K562 (cell line): ENCODE measurements around the gene GNRHR. TPM values are rescaled to one million over a fixed set of nuclear protein-coding genes. Genes with fewer than 3 reads are reported as not detected.

Source experiments
- ATAC-seq: fragments of 200-7000 bp; cut with Tn5 transposase; 3 replicates; pipeline ENCODE4 v1.9.1; 2020; ENCODE audit warnings: moderate library complexity
- BruUV-seq: library from RNA; stranded (reverse); fragments of 400-500 nt; replicated peaks from 2 replicates; lab custom pipeline; 2021; lab: Mats Ljungman, UMichigan
- CTCF ChIA-PET: fragments of 300-600 bp; formaldehyde crosslinking; extraction: SDS; loops from one replicate; lab custom pipeline; 2021; ENCODE audit warnings: low intra/inter-chr PET ratio; lab: Yijun Ruan, JAX
- POLR2A ChIA-PET: fragments of 300-600, 350-650 bp; sonication (Branson Sonifier 250); formaldehyde crosslinking; extraction: SDS; loops from one replicate; lab custom pipeline; 2021; ENCODE audit warnings: antibody characterized with exemption, inconsistent platforms; lab: Yijun Ruan, JAX
- DNase-seq, 4 experiments: peaks; one replicate each; pipeline versions ENCODE4 v3.0.0 to v3.0.0-alpha.2; 2011 to 2018; ENCODE audit warnings: low spot score in 3 of 4, mixed read lengths in 3 of 4; ENCODE audit errors: extremely low read depth in 1 of 4
- FAIRE-seq: peaks from 2 replicates; lab custom pipeline; 2011; peaks lifted over from hg19 to GRCh38; lab: Jason Lieb, UNC
- H2AFZ ChIP-seq: 2 replicates; pipeline ENCODE4 v1.6.0; 2011; ENCODE audit warnings: low read depth, low read length, control low read depth, inconsistent platforms
- H3K27ac ChIP-seq: fragments of 200-600 bp; 3 replicates; pipeline ENCODE4 v1.8.0; 2011; ENCODE audit warnings: low read depth, mild to moderate bottlenecking, control low read depth, inconsistent platforms, low read length, moderate library complexity, mixed read lengths; ENCODE audit errors: extremely low read depth
- H3K27me3 ChIP-seq, 2 experiments: fragments of 300-600 bp in 1 of 2; 2 replicates in 1 of 2; 3 replicates in 1 of 2; pipeline versions ENCODE4 v1.6.0 to v1.8.0; 2011; ENCODE audit warnings: inconsistent platforms in 2 of 2, low read length in 2 of 2, mild to moderate bottlenecking in 1 of 2, mixed read lengths in 1 of 2, moderate library complexity in 1 of 2; ENCODE audit not compliant: control insufficient read depth in 2 of 2, insufficient read depth in 2 of 2
- H3K36me3 ChIP-seq: fragments of 300-600 bp; 3 replicates; pipeline ENCODE4 v1.8.0; 2011; ENCODE audit warnings: mild to moderate bottlenecking, low read length, inconsistent platforms; ENCODE audit not compliant: control insufficient read depth, insufficient read depth
- H3K4me1 ChIP-seq, 2 experiments: fragments of 200-600 bp in 1 of 2; replicated peaks in 1 of 2; 2 replicates in 1 of 2; 3 replicates in 1 of 2; pipeline versions ENCODE4 v1.5.1 to v1.8.0; 2011; ENCODE audit warnings: inconsistent platforms in 2 of 2, low read length in 2 of 2, mild to moderate bottlenecking in 1 of 2, mixed read lengths in 1 of 2, moderate library complexity in 1 of 2; ENCODE audit not compliant: control insufficient read depth in 2 of 2, insufficient read depth in 2 of 2
- H3K4me2 ChIP-seq: 2 replicates; pipeline ENCODE4 v1.6.1; 2011; ENCODE audit warnings: low read length, control low read depth, inconsistent platforms, mixed read lengths; ENCODE audit not compliant: insufficient read depth
- H3K4me3 ChIP-seq: fragments of 200-600 bp; sonication (generic), shearing (Covaris generic); 2 replicates; pipeline ENCODE4 v1.5.1; 2016; ENCODE audit warnings: control low read depth, inconsistent platforms
- H3K79me2 ChIP-seq: fragments of 200-600 bp; 3 replicates; pipeline ENCODE4 v1.8.0; 2011; ENCODE audit warnings: low read length, inconsistent platforms; ENCODE audit not compliant: control insufficient read depth, insufficient read depth
- H3K9ac ChIP-seq, 2 experiments: 2 replicates each; pipeline versions ENCODE4 v1.6.0 to v1.6.1; 2011; ENCODE audit warnings: low read depth in 2 of 2, low read length in 2 of 2, control low read depth in 1 of 2, inconsistent platforms in 1 of 2, mild to moderate bottlenecking in 1 of 2, mixed read lengths in 1 of 2; ENCODE audit not compliant: insufficient read depth in 1 of 2
- H3K9me1 ChIP-seq: one replicate; pipeline ENCODE4 v1.6.0; 2011; ENCODE audit warnings: inconsistent platforms, mild to moderate bottlenecking, low read length, moderate library complexity; ENCODE audit not compliant: control insufficient read depth, insufficient read depth
- H3K9me3 ChIP-seq: replicated peaks from 2 replicates; pipeline ENCODE4 v1.5.1; 2011; ENCODE audit warnings: low read depth, low read length, inconsistent platforms; ENCODE audit not compliant: control insufficient read depth, insufficient read depth
- H4K20me1 ChIP-seq: replicated peaks from 2 replicates; pipeline ENCODE4 v1.6.1; 2011; ENCODE audit warnings: low read length, inconsistent platforms, mixed read lengths; ENCODE audit not compliant: control insufficient read depth, insufficient read depth
- ARHGAP35 ChIP-seq: fragments of 450-650 bp; IDR thresholded peaks from 2 replicates; pipeline ENCODE4 v1.6.1; 2018; ENCODE audit not compliant: partially characterized antibody
- BRD4 ChIP-seq: fragments of 200-600 bp; sonication (generic); IDR thresholded peaks from 2 replicates; pipeline ENCODE4 v1.6.1; 2017; ENCODE audit warnings: inconsistent platforms
- CAMTA2 ChIP-seq: fragments of 250-450 bp; sonication (Bioruptor Pico); conservative IDR thresholded peaks from 2 replicates; pipeline ENCODE4 v1.5.1; 2022
- CBFA2T2 ChIP-seq: fragments of 450-650 bp; conservative IDR thresholded peaks from 2 replicates; pipeline ENCODE4 v1.6.1; 2017; ENCODE audit warnings: mild to moderate bottlenecking
- DMBX1 ChIP-seq: fragments of 250-450 bp; sonication (Bioruptor Pico); IDR thresholded peaks from 2 replicates; pipeline ENCODE4 v1.8.0; 2022; ENCODE audit warnings: inconsistent platforms, mild to moderate bottlenecking, moderate library complexity, borderline replicate concordance
- FOXP1 ChIP-seq: sonication (generic); formaldehyde crosslinking; IDR thresholded peaks from 2 replicates; pipeline ENCODE4 v1.8.0; 2022; ENCODE audit warnings: mild to moderate bottlenecking, missing genetic modification reagents
- GABPB2 ChIP-seq: fragments of 250-450 bp; sonication (Bioruptor Pico); conservative IDR thresholded peaks from 2 replicates; pipeline ENCODE4 v1.5.1; 2021; ENCODE audit warnings: mild to moderate bottlenecking
- HNRNPL ChIP-seq: fragments of 200-400 bp; formaldehyde crosslinking; IDR thresholded peaks from 2 replicates; pipeline ENCODE4 v1.6.1; 2017; ENCODE audit warnings: low read depth, mild to moderate bottlenecking, low read length
- KAT7 ChIP-seq: sonication (generic); formaldehyde crosslinking; IDR thresholded peaks from 2 replicates; pipeline ENCODE4 v1.8.0; 2022; ENCODE audit warnings: missing genetic modification reagents, mild to moderate bottlenecking, borderline replicate concordance
- NFIC ChIP-seq: fragments of 450-650 bp; IDR thresholded peaks from 2 replicates; pipeline ENCODE4 v1.6.1; 2017; ENCODE audit warnings: mild to moderate bottlenecking, inconsistent platforms
- NFXL1 ChIP-seq: fragments of 450-650 bp; formaldehyde crosslinking; IDR thresholded peaks from 2 replicates; pipeline ENCODE4 v1.4.0; 2021; ENCODE audit warnings: mild to moderate bottlenecking
- PHTF2 ChIP-seq: fragments of 250-450 bp; sonication (Bioruptor Pico); IDR thresholded peaks from 2 replicates; pipeline ENCODE4 v1.5.0; 2021; ENCODE audit warnings: mild to moderate bottlenecking
- POLR3A ChIP-seq: IDR thresholded peaks from 2 replicates; pipeline ENCODE4 v1.6.1; 2011; ENCODE audit warnings: borderline replicate concordance, mild to moderate bottlenecking, moderate library complexity; ENCODE audit not compliant: insufficient read length, insufficient read depth; ENCODE audit errors: extremely low read depth
- TCF7L2 ChIP-seq: fragments of 150-350 bp; IDR thresholded peaks from 2 replicates; pipeline ENCODE4 v1.6.1; 2016; ENCODE audit warnings: low read depth, mild to moderate bottlenecking, low read length, moderate library complexity
- ZFX ChIP-seq: sonication (generic); formaldehyde crosslinking; IDR thresholded peaks from 2 replicates; pipeline ENCODE4 v1.8.0; 2022; ENCODE audit warnings: mild to moderate bottlenecking, missing genetic modification reagents, moderate library complexity
- ZNF584 ChIP-seq: fragments of 200-800 bp; sonication (Bioruptor generic); IDR thresholded peaks from 2 replicates; pipeline ENCODE4 v1.6.1; 2016; ENCODE audit warnings: low read depth, mild to moderate bottlenecking, missing genetic modification characterization, missing compliant biosample characterization
- WGBS: fragments of 100-300 bp; shearing (Covaris generic); methylation state at CpG from one replicate; pipeline ENCODE4 v1.1.6; 2016; ENCODE audit warnings: low coverage, mixed read lengths; ENCODE audit not compliant: insufficient coverage; ENCODE audit errors: missing lambda C conversion rate; 5-methylcytosine and 5-hydroxymethylcytosine counted together
- in situ Hi-C: fragments of 300-500 bp; cut with MboI; formaldehyde crosslinking; loops from 4 replicates; pipeline ENCODE4 v1.15.0; 2018; ENCODE audit warnings: inconsistent platforms, mixed read lengths
- intact Hi-C: fragments of 100-400 bp; cut with micrococcal nuclease; formaldehyde crosslinking; loops from 2 replicates; pipeline ENCODE4 v1.14.2; 2022
- polyA plus RNA-seq, 8 experiments: library from polyadenylated mRNA; depleted of rRNA in 4 of 8; stranded (reverse) in 5 of 8; unstranded in 3 of 8; fragments of >200 nt; fragmentation: Nextera tagmentation in 2 of 8; fragmentation: Illumina TruSeq in 1 of 8; extraction: Ambion mirVana in 2 of 8; extraction: Trizol in 1 of 8; gene quantifications; 2 replicates each; pipeline versions ENCODE4 v1.2.1 to v1.2.3, GENCODE V29; 2011 to 2014; ENCODE audit warnings: inconsistent platforms in 1 of 8, missing spikeins in 1 of 8
- total RNA-seq, 7 experiments: library from RNA; depleted of rRNA in 6 of 7; stranded (reverse); fragments of >200 nt in 6 of 7; fragmentation: Illumina TruSeq in 2 of 7; extraction: Trizol in 2 of 7; gene quantifications; 2 replicates each; pipeline versions ENCODE4 v1.2.1 to v1.2.3, GENCODE V29; 2011 to 2021; ENCODE audit warnings: low replicate concordance in 1 of 7
- TF ChIP-seq, protein P1 (sequence below): sonication (generic); formaldehyde crosslinking; IDR thresholded peaks from 2 replicates; pipeline ENCODE4 v1.8.0; 2022; ENCODE audit warnings: mild to moderate bottlenecking, missing genetic modification reagents
- TF ChIP-seq, protein P2 (sequence below): fragments of 450-650 bp; formaldehyde crosslinking; IDR thresholded peaks from 2 replicates; pipeline ENCODE4 v1.4.0; 2022; ENCODE audit warnings: mild to moderate bottlenecking, moderate library complexity
- TF ChIP-seq, protein P3 (sequence below): sonication (generic); formaldehyde crosslinking; IDR thresholded peaks from 2 replicates; pipeline ENCODE4 v1.8.0; 2022; ENCODE audit warnings: mild to moderate bottlenecking, missing genetic modification reagents, borderline replicate concordance
- TF ChIP-seq, protein P4 (sequence below): fragments of 450-650 bp; IDR thresholded peaks from 2 replicates; pipeline ENCODE4 v1.6.1; 2016; ENCODE audit warnings: borderline replicate concordance

The GNRHR gene
- total and polyA plus RNA-seq, 9 of the 15 experiments (the other 6 are each of a cell fraction or from before 2014, with no cell fraction given) = 0.06 to 0.13 TPM; not detected in 7

DNA sequence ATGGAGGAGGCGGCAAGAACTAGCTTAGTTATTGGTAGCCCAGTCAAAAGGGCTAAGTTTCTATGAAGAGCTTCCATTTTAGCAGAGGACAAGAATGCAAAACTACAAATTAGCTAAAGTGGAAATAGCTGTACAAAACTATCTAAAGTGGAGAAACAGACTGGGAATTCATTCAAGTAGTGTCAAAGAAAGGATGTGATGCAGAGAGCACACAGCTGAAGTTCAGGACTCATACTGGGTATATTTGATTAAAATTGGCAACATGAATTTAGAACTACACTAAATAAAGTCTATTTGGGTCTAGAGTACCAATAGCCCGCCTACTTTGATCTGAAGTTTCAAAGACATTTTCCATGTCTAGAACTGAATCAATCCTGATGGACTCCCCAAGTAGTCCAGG, 33.1 kb upstream of the GNRHR start:
- ATAC-seq (no peak), FAIRE-seq (no peak), DNase-seq (no peak)
- WGBS = 45% methylated on average over 2 of the region's 2 CpGs
- Histone ChIP-seq H3K4me1 (no peaks in the 10 kb centered on the region), H3K79me2 (no peaks in the 10 kb centered on the region), H3K4me3 (no peak overlapping the region), H3K9me1 (no peaks in the 10 kb centered on the region), H3K27ac (no peak overlapping the region), H3K36me3 (no peaks in the 10 kb centered on the region), H3K9me3 (no peaks in the 10 kb centered on the region), H3K9ac (no peak overlapping the region), H3K27me3 (no peaks in the 10 kb centered on the region), H4K20me1 (no peaks in the 10 kb centered on the region), H3K4me2 (no peak overlapping the region), H2AFZ (no peak overlapping the region)
- POLR2A ChIA-PET = no interaction called here
- intact Hi-C loops = no loop called here
- in situ Hi-C loops = no loop called here
- CTCF ChIA-PET = no interaction called here
- BruUV-seq = no TSS peak
- TF ChIP-seq TCF7L2 = no peak
- TF ChIP-seq, protein P1, sequence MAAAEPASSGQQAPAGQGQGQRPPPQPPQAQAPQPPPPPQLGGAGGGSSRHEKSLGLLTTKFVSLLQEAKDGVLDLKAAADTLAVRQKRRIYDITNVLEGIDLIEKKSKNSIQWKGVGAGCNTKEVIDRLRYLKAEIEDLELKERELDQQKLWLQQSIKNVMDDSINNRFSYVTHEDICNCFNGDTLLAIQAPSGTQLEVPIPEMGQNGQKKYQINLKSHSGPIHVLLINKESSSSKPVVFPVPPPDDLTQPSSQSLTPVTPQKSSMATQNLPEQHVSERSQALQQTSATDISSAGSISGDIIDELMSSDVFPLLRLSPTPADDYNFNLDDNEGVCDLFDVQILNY (CRISPR knock-in tag) = no peak
- TF ChIP-seq ZNF584 = no peak
- no peak for TF ChIP-seq BRD4
- no peak for TF ChIP-seq FOXP1 (CRISPR knock-in tag)
- TF ChIP-seq PHTF2 (CRISPR knock-in tag) = no peak
- no peak for TF ChIP-seq HNRNPL
- TF ChIP-seq ZFX (CRISPR knock-in tag) = no peak
- TF ChIP-seq KAT7 (CRISPR knock-in tag) = no peak
- no peak for TF ChIP-seq DMBX1
- TF ChIP-seq, protein P2, sequence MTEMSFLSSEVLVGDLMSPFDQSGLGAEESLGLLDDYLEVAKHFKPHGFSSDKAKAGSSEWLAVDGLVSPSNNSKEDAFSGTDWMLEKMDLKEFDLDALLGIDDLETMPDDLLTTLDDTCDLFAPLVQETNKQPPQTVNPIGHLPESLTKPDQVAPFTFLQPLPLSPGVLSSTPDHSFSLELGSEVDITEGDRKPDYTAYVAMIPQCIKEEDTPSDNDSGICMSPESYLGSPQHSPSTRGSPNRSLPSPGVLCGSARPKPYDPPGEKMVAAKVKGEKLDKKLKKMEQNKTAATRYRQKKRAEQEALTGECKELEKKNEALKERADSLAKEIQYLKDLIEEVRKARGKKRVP = no peak
- no peak for TF ChIP-seq CBFA2T2
- TF ChIP-seq, protein P3, sequence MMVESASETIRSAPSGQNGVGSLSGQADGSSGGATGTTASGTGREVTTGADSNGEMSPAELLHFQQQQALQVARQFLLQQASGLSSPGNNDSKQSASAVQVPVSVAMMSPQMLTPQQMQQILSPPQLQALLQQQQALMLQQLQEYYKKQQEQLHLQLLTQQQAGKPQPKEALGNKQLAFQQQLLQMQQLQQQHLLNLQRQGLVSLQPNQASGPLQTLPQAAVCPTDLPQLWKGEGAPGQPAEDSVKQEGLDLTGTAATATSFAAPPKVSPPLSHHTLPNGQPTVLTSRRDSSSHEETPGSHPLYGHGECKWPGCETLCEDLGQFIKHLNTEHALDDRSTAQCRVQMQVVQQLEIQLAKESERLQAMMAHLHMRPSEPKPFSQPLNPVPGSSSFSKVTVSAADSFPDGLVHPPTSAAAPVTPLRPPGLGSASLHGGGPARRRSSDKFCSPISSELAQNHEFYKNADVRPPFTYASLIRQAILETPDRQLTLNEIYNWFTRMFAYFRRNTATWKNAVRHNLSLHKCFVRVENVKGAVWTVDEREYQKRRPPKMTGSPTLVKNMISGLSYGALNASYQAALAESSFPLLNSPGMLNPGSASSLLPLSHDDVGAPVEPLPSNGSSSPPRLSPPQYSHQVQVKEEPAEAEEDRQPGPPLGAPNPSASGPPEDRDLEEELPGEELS (CRISPR knock-in tag) = no peak
- TF ChIP-seq CAMTA2 (CRISPR knock-in tag) = no peak
- no peak for TF ChIP-seq GABPB2
- no peak for TF ChIP-seq NFIC
- TF ChIP-seq POLR3A = no peak
- TF ChIP-seq, protein P4, sequence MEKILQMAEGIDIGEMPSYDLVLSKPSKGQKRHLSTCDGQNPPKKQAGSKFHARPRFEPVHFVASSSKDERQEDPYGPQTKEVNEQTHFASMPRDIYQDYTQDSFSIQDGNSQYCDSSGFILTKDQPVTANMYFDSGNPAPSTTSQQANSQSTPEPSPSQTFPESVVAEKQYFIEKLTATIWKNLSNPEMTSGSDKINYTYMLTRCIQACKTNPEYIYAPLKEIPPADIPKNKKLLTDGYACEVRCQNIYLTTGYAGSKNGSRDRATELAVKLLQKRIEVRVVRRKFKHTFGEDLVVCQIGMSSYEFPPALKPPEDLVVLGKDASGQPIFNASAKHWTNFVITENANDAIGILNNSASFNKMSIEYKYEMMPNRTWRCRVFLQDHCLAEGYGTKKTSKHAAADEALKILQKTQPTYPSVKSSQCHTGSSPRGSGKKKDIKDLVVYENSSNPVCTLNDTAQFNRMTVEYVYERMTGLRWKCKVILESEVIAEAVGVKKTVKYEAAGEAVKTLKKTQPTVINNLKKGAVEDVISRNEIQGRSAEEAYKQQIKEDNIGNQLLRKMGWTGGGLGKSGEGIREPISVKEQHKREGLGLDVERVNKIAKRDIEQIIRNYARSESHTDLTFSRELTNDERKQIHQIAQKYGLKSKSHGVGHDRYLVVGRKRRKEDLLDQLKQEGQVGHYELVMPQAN = no peak
- TF ChIP-seq NFXL1 (CRISPR knock-in tag) = no peak
- no peak for TF ChIP-seq ARHGAP35
- TF ChIP-seq, all 486 proteins: peak for 0
